SU-DHL-6 (cell line): ENCODE measurements around the gene CNTNAP5.

ENCODE experiments used
- CTCF ChIP-seq: fragments of 200-600 bp; sonication (generic); IDR thresholded peaks from one replicate; pipeline ENCODE4 v1.5.1; 2017; ENCODE audit warnings: antibody characterized with exemption, mild to moderate bottlenecking, low read length, moderate library complexity; ENCODE audit not compliant: insufficient read depth, poor library complexity, severe bottlenecking
- EZH2phosphoT487 ChIP-seq: fragments of 200-600 bp; sonication (generic), shearing (Covaris generic); conservative IDR thresholded peaks from 2 replicates; pipeline ENCODE4 v1.6.1; 2018; ENCODE audit warnings: mild to moderate bottlenecking, antibody characterized with exemption, low read length, moderate library complexity, mixed read lengths

- no peak for TF ChIP-seq CTCF
- TF ChIP-seq EZH2phosphoT487: no peak
Measured at GRCh38 chr2:124708661-124709060, 683.6 kb downstream of the CNTNAP5 start.
